Spleen (tissue), 11 donors: ENCODE results near the gene EZR. TPM values are rescaled to one million over a fixed set of nuclear protein-coding genes. Genes with fewer than 3 reads are reported as not detected.
A peak's percentile ranks its signal among the peaks of the same experiment; 100 is the strongest.

Experiments
- DNase-seq: peaks from one replicate; pipeline ENCODE4 v3.0.0-alpha.2; 2020
- H3K27ac ChIP-seq, 8 donors: fragments of 200-600 bp; sonication (generic) in 7 of 8; 1 replicate in 4 of 8; 2 replicates in 4 of 8; pipeline versions ENCODE4 v1.5.0 to v1.8.0; 2016 to 2021; ENCODE audit warnings: inconsistent platforms in 4 of 8, mild to moderate bottlenecking in 4 of 8, moderate library complexity in 1 of 8
- H3K27me3 ChIP-seq, 7 donors: fragments of 200-600 bp; sonication (generic) in 6 of 7; replicated peaks in 1 of 7; 1 replicate in 4 of 7; 2 replicates in 3 of 7; pipeline versions ENCODE4 v1.5.0 to v1.8.0; 2016 to 2021; ENCODE audit warnings: inconsistent platforms in 3 of 7, mild to moderate bottlenecking in 1 of 7
- H3K36me3 ChIP-seq, 6 donors: fragments of 200-600 bp; sonication (generic) in 5 of 6; 1 replicate in 4 of 6; 2 replicates in 2 of 6; pipeline versions ENCODE4 v1.5.0 to v1.8.0; 2016 to 2021; ENCODE audit warnings: inconsistent platforms in 2 of 6
- H3K4me1 ChIP-seq, 6 donors: fragments of 200-600 bp; sonication (generic) in 5 of 6; 1 replicate in 3 of 6; 2 replicates in 3 of 6; pipeline versions ENCODE4 v1.5.0 to v1.8.0; 2016 to 2021; ENCODE audit warnings: inconsistent platforms in 3 of 6
- H3K4me3 ChIP-seq, 8 donors: fragments of 200-600 bp; sonication (generic) in 7 of 8; 1 replicate in 4 of 8; 2 replicates in 4 of 8; pipeline versions ENCODE4 v1.5.0 to v1.8.0; 2016 to 2021; ENCODE audit warnings: inconsistent platforms in 4 of 8, mild to moderate bottlenecking in 4 of 8, moderate library complexity in 2 of 8
- H3K9me3 ChIP-seq, 8 donors: fragments of 200-600 bp; sonication (generic) in 7 of 8; 1 replicate in 4 of 8; 2 replicates in 4 of 8; pipeline versions ENCODE4 v1.5.0 to v1.8.0; 2016 to 2021; ENCODE audit warnings: inconsistent platforms in 4 of 8
- CTCF ChIP-seq, 11 experiments: fragments of 200-600 bp in 7 of 11; fragments of 450-650 bp in 4 of 11; sonication (generic) in 4 of 11; IDR thresholded peaks in 8 of 11; conservative IDR thresholded peaks in 3 of 11; 1 replicate in 7 of 11; 2 replicates in 4 of 11; pipeline versions ENCODE4 v1.4.0 to v1.8.0; 2016 to 2021; ENCODE audit warnings: antibody characterized with exemption in 11 of 11, inconsistent platforms in 4 of 11, mild to moderate bottlenecking in 1 of 11
- POLR2A ChIP-seq, 3 donors: fragments of 450-650 bp; IDR thresholded peaks; one replicate each; pipeline ENCODE4 v1.5.1; 2017; ENCODE audit warnings: antibody characterized with exemption in 3 of 3, mild to moderate bottlenecking in 1 of 3
- POLR2AphosphoS5 ChIP-seq, 3 donors: sonication (generic); formaldehyde crosslinking; IDR thresholded peaks; one replicate each; pipeline ENCODE4 v1.5.1; 2017; ENCODE audit warnings: antibody characterized with exemption in 3 of 3
- WGBS, 5 donors: extraction: QIAGEN DNeasy Blood & Tissue Kit in 3 of 5; methylation state at CpG; one replicate each; pipeline versions ENCODE4 v1.1.5 to v1.1.7; 2013 to 2018; 5-methylcytosine and 5-hydroxymethylcytosine counted together
- intact Hi-C: fragments of 100-400 bp; cut with DNase I; formaldehyde crosslinking; loops from one replicate; pipeline ENCODE4 v1.15.0; 2023; ENCODE audit warnings: low total_unique reads
- polyA plus RNA-seq, 3 donors: library from polyadenylated mRNA; stranded (reverse); fragments of 200-250 nt; gene quantifications; one replicate each; pipeline ENCODE4 v1.2.1, GENCODE V29; 2013
- total RNA-seq, 7 donors: library from RNA; depleted of rRNA in 3 of 7; stranded (reverse); fragments of >200 nt in 3 of 7; fragmentation: NEBNext Ultra II Directional in 4 of 7; extraction: Animal tissue kit (Norgen Biotek cat#: 25700) in 4 of 7; gene quantifications; one replicate each; pipeline versions ENCODE4 v1.1.0 to v1.2.1, GENCODE V29; 2016 to 2021
- donor health status: healthy with polysubstance abuse.
- donor health status: DM: no; HTN: no; CAD: no; lungs with moderate emphysema.
- donor health status: DM: no; HTN: no; CAD: no.
- donor health status: Bipolar disorder and iron deficiency.
- donor health status: healthy.
- donor health status: DM: no; HTN: no; CAD: no.
- donor health status: DM: yes; HTN: yes; CAD: no.

The EZR gene
- total and polyA plus RNA-seq, 10 donors, result 78.0 to 153 (median 114) TPM

GRCh38 chr6:158813032-158813431 lies 6.1 kb downstream of the EZR start:
- H3K27me3 ChIP-seq, result no peaks in the 10 kb centered on the region
- 59 to 66% (median 63%) methylated on average over 3 of the region's 3 CpGs for WGBS, 5 donors
- intact Hi-C loops, result no loop called here
- H3K27ac ChIP-seq, result peak overlapping the region in 6 of 8 donors; percentile 6 to 99 (median 97)
- peaks cover 62 to 100% (median 97%) of the 10 kb centered on the region in 6 donors for H3K4me1 ChIP-seq
- TF ChIP-seq POLR2A (IDR thresholded peaks at IDR 0.05) (no peak), CTCF (IDR thresholded peaks at IDR 0.05 in 8 of 11, conservative IDR thresholded peaks at IDR 0.05 in 3 of 11) (no peak), POLR2AphosphoS5 (IDR thresholded peaks at IDR 0.05) (peak in 1 of 3 donors; percentile 73)
- DNase-seq, result no peak
- peak overlapping the region in 2 of 8 donors; percentile 9 to 78 for H3K4me3 ChIP-seq
- peaks cover 0 to 44% (median 0%) of the 10 kb centered on the region in 6 donors for H3K36me3 ChIP-seq
- H3K9me3 ChIP-seq, result no peaks in the 10 kb centered on the region

- intact Hi-C loops, result no loop called here
- peaks cover 62 to 100% (median 99%) of the 10 kb centered on the region in 6 donors for H3K4me1 ChIP-seq
- H3K27me3 ChIP-seq, result no peaks in the 10 kb centered on the region
- H3K27ac ChIP-seq, result peak overlapping the region in 4 of 8 donors; percentile 97 to 99 (median 98)
- TF ChIP-seq POLR2A (IDR thresholded peaks at IDR 0.05), result no peak
- no peaks in the 10 kb centered on the region for H3K9me3 ChIP-seq
- WGBS, 5 donors, result 58 to 86% (median 70%) methylated on average over 5 of the region's 5 CpGs
- H3K36me3 ChIP-seq, result peaks cover 0 to 48% (median 0%) of the 10 kb centered on the region in 6 donors
- DNase-seq, result no peak
- H3K4me3 ChIP-seq, result peak overlapping the region in 1 of 8 donors; percentile 78
Observed at GRCh38 chr6:158812611-158813010, 6.6 kb downstream of the EZR start.

GRCh38 chr6:158810155-158811095 lies 8.7 kb downstream of the EZR start:
- Histone ChIP-seq H3K9me3 (no peaks in the 10 kb centered on the region), H3K27me3 (no peaks in the 10 kb centered on the region), H3K4me3 (no peak overlapping the region), H3K36me3 (peaks cover 0 to 48% (median 0%) of the 10 kb centered on the region in 6 donors), H3K27ac (peak overlapping the region in 6 of 8 donors; percentile 24 to 99 (median 72)), H3K4me1 (peaks cover 48 to 100% (median 98%) of the 10 kb centered on the region in 6 donors)
- intact Hi-C loops, result no loop called here
- no peak for DNase-seq
- TF ChIP-seq POLR2AphosphoS5 (IDR thresholded peaks at IDR 0.05), result no peak
- TF ChIP-seq POLR2A (IDR thresholded peaks at IDR 0.05), result no peak
- TF ChIP-seq CTCF (IDR thresholded peaks at IDR 0.05 in 8 of 11, conservative IDR thresholded peaks at IDR 0.05 in 3 of 11), result no peak
- WGBS, 5 donors, result 66 to 72% (median 70%) methylated on average over 9 of the region's 9 CpGs

GRCh38 chr6:158808941-158809678 lies 10.1 kb downstream of the EZR start:
- H3K9me3 ChIP-seq, result no peaks in the 10 kb centered on the region
- no peak for DNase-seq
- H3K4me3 ChIP-seq, result peak overlapping the region in 1 of 8 donors; percentile 25
- peak overlapping the region in 7 of 8 donors; percentile 41 to 99 (median 68) for H3K27ac ChIP-seq
- H3K36me3 ChIP-seq, result peaks cover 0 to 36% (median 0%) of the 10 kb centered on the region in 6 donors
- WGBS, 5 donors, result 53 to 77% (median 65%) methylated on average over 8 of the region's 8 CpGs
- intact Hi-C loops, result no loop called here
- no peaks in the 10 kb centered on the region for H3K27me3 ChIP-seq
- no peak for TF ChIP-seq CTCF (IDR thresholded peaks at IDR 0.05 in 8 of 11, conservative IDR thresholded peaks at IDR 0.05 in 3 of 11)
- TF ChIP-seq POLR2AphosphoS5 (IDR thresholded peaks at IDR 0.05), result peak in 1 of 3 donors; percentile 90
- TF ChIP-seq POLR2A (IDR thresholded peaks at IDR 0.05), result peak in 1 of 3 donors; percentile 67
- H3K4me1 ChIP-seq, result peaks cover 44 to 98% (median 96%) of the 10 kb centered on the region in 6 donors
